NCI-H510A treated with DMSO at 0.1 percent for 48 hours (cell line): ENCODE data around the gene RSPH9.
A peak's percentile ranks its signal among the peaks of the same experiment; 100 is the strongest.
"Not testable (repeated sequence)": the region's sequence is repeated elsewhere in the genome, so short reads cannot be mapped to it uniquely, and the experiment has no call there.

Experiments
- DNase-seq: peaks from one replicate; lab custom pipeline; 2025; lab: John Stamatoyannopoulos, UW

Gene RSPH9

DNA sequence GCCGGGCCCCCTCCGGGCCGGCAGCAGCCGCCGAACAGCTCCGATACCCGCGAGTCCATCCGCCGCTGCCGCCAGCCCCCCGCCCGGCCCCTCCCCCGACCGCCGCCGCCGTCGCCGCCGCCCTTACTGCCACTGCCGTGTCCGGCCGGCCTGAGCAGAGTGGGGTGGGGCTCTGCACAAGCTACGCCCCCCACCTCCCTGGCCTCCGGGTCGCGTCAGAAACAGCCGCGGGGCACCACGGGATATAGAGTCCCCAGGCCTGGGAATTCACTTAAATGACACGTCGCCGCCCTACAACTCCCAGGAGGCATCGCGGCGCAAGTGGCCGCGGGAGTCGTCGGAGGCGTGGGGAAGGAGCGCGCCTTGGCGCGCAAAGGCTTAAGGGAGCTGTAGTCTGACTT is 15.7 kb upstream of the RSPH9 start, which contains the start of gene GTPBP2:
Gene GTPBP2 (minus strand): TSS at position 161 of the 401 bp plus-strand sequence. CDS start 102 bp downstream, at position 59.
- peak; percentile 98 for DNase-seq

DNA sequence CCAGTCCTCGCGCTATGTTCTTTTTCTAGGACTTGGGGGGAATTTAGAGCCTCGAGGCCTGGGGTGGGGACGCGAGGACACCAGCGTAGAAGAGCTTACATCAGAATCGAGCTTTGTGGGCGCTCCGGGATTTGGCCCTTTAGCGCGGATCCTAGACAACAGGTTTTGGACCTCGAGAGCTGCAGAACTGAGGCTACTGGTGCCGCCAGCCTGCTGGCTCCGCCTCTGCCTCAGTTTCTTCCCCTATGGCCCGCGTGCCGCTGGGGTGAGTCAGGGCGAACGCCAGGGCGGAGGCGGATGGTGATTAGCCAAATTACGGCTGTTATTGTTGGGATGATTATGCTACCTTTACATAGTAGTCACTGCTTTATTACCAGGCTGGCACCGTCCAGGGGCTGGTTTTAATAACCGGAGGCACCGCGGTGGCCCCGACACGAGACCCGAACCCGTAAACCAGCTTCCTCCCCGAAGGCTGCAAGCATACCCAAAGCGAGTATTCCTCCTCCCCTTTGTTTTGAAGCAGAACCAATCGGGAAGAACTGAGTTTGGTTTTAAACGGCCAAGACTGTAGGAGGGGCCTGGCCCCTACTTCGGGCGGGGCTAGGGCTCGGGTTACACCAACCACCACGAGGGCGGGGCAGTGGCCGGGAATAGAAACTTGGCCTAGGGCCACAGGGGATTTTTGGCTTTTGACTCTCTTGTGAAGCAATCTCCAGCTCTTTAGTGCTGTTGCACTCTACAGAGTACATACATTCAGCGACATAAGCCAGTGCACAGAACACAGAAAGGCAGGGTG is 15.1 kb upstream of the RSPH9 start:
- DNase-seq = peak; percentile 98

DNA sequence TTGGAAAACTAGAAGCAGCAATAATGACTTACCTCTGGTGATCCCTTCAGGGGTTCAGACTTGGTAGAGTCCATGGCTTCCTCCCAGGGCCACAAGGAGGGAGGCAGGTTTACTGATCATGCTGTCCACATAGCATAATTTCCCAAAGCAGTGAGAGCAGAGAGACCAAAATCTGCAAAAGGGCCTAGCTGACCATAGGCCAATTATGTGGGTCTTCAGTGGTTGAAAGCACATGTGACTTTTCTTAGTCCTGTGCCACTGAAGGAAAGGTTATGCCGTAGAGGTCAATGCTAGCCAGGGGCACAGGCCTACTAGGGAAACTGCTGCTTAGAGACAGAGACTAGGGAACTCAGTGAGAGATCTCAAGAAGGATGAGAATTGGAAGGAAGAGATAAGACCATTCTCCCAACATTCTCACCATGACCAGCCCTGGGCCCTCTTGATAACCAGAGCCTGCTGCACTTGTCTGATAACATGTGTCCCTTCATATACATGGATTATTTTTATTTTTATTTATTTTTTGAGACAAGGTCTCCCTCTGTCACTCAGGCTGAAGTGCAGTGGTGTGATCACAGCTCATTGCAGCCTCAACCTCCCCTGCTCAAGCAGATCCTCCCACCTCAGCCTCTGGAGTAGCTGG is 13.7 kb upstream of the RSPH9 start:
- DNase-seq = no peak

DNA sequence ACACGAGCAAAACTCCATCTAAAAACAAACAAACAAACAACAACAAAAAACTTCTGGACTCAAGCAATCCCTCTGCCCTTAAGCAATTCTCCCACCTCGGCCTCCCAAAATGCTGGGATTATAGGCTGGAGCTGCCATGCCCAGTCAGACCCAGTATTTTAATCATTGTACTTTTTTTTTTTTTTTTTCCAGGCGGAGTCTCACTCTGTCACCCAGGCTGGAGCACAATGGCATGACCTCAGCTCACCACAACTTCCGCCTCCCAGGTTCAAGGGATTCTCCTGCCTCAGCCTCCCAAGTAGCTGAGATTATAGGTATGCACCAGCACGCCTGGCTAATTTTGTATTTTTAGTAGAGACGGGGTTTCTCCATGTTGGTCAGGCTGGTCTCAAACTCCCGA is 11.8 kb upstream of the RSPH9 start:
- DNase-seq = not testable (repeated sequence)

- DNase-seq = no peak
These were observed 10.0 kb upstream of the RSPH9 start for GRCh38 chr6:43634702-43635303.

DNA sequence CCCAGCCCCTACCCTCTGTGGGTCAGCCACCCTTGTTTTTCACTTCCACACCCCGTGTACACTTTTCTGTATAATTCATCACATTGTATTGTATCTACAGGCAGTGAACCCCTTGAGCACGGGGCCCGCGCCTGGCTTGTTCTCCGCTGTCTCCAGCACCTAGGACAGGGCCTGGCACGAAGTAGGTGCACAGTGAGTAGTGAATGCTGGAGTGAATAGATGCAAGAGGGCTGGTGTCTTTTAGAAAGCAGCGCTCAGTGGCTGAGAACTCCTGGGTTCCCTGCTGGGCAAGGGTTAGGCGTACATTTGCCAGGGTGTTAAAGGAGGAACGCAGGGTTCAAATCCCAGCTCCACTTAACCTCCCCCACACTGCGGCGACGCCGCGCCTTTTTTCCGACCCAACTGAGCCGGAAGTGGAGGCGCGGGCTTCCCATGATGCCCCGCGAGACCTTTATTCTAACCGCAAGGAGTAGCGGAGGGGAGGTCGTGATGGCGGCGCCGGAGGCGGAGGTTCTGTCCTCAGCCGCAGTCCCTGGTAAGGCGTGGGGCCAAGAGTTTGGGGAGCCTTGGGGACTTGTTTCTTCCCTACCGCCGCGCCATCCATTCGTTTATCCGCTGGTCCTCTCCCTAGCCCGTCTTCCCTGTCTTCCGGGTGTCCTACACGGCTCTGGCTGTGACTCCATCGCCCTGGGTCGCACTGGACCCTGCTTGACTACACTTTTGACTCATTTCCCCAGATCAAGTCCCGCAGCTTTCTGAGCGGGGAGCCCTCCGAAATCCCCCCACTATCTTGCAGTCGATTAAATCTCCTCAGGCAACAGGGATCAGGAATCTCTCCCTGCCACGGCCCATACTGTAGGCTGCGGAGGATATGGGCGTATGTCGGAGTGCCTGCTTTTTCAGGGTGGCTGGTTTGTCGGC is 9.2 kb upstream of the RSPH9 start, which contains the start of gene MAD2L1BP:
Gene MAD2L1BP (plus strand): TSS at position 454 of the 921 bp plus-strand sequence. CDS start 36 bp downstream, at position 490.
- peak; percentile 82 for DNase-seq

DNA sequence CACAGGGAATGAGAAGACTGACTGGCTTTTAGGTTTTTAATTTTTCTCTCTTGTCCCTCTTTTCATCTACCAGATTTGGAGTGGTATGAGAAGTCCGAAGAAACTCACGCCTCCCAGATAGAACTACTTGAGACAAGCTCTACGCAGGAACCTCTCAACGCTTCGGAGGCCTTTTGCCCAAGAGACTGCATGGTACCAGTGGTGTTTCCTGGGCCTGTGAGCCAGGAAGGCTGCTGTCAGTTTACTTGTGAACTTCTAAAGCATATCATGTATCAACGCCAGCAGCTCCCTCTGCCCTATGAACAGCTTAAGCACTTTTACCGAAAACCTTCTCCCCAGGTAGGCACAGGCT is 8.6 kb upstream of the RSPH9 start:
- DNase-seq = no peak

DNA sequence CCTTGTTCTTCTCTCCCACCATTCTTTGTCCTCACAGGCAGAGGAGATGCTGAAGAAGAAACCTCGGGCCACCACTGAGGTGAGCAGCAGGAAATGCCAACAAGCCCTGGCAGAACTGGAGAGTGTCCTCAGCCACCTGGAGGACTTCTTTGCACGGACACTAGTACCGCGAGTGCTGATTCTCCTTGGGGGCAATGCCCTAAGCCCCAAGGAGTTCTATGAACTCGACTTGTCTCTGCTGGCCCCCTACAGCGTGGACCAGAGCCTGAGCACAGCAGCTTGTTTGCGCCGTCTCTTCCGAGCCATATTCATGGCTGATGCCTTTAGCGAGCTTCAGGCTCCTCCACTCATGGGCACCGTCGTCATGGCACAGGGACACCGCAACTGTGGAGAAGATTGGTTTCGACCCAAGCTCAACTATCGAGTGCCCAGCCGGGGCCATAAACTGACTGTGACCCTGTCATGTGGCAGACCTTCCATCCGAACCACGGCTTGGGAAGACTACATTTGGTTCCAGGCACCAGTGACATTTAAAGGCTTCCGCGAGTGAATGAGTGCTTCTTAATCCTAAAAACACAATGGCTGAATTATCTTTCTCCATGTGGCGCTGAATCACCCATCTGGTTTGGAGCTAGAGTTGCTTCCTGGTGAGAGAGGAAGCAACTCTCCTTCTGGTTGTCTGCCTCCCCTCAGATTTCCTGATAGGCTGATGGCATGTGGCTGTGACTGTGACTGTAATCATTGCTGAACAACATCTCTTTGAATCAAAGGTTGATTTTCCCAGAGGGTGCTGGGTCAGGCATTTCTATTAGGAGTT is 4.6 kb upstream of the RSPH9 start:
- no peak for DNase-seq

DNA sequence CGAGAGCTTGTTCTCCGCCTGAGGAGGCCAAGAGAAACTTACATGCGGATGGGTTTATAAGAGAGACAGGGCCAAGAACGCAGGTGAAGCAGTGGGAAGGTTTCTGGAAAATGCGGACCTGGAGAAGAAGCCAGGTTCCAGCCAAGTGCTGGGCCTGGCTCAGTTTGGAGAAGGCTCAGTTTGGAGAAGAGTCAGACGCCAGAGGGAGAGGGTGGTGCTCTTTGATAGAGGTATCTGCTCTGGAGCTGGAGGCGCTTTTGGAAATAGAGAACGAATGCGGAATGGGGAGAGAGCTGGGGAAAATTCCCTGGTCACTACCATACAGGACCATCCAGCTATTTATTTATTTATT is 753 bp downstream of the RSPH9 start:
- no peak for DNase-seq

DNA sequence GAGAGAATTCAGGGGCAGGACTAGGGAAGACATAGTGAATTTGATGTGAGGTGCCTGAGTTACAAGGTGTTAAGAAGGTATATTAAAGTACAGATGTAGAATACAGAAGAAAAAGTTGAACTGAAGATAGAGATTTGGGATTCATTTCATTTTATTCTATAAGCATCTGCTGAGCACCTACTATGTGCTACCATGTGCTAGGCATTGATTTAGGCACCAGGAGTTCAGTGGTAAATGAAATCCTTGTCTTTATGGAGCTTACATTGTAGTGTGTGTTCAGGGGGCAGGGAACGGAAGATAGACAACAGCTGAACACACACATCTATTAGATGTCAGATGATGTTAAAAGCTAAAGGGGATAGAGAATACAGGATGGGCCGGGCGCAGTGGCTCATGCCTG is 2.8 kb downstream of the RSPH9 start:
- no peak for DNase-seq

DNA sequence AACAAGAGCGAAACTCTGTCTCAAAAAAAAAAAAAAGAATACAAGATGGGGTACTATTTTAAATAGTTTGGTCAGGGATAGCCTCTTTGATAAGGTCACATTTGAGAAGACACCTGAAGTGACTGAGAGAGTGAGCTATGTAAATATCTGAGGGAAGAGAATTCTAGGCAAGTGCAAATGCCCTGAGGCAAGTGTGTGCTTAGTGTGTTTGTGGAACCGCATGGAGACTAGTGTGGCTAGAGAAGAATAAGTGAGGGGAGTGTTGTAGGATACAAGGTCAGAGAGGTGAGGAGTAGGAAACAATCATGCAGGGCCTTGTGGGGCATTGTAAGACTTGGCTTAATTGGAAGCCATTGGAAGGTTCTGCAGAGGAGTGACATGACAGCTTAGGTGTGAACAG is 3.4 kb downstream of the RSPH9 start:
- DNase-seq = no peak

- not testable (repeated sequence) for DNase-seq
These were observed 8.0 kb downstream of the RSPH9 start for GRCh38 chr6:43652822-43653221.

DNA sequence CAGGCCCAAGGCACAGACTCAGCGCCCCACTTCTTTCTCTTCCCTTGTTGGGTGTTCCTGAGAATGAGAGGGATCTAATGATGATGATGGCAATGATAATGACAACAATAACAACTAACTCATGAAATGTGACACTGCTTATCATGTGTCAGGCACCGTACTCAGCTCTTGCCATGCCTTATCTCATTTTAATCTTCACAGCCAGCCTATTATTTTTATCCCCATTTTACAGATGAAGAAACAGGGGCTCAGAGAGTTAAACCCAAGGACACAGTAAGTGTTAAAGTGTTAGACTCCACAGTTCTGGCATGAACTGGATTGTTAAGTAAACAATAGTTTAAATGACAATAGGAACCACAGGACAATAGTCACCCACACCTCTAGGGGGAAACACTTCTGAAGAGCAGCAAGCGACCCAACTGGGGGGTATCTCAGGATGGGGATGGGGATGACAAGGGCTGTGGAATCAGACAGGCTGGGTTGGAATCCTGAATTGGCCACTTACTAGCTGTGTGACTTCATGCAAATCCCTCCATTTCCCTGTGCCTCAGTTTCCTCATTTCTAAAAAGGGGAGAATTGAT is 12.5 kb downstream of the RSPH9 start:
- no peak for DNase-seq

DNA sequence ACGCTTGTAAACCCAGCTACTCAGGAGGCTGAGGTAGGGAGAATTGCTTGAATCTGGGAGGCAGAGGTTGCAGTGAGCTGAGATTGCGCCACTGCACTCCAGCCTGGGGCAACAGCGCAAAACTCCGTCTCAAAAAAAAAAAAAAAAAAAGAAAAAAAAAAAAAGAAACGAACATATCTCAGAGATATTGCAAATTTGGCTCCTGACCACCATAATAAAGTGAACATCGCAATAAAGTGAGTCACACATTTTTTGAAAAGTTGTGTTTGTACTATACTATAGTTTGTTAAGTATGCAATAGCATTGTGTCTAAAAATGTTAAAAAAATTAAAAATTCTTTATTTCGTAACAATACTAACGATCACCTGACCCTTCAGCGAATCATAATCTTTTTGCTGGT is 13.3 kb downstream of the RSPH9 start:
- no peak for DNase-seq

DNA sequence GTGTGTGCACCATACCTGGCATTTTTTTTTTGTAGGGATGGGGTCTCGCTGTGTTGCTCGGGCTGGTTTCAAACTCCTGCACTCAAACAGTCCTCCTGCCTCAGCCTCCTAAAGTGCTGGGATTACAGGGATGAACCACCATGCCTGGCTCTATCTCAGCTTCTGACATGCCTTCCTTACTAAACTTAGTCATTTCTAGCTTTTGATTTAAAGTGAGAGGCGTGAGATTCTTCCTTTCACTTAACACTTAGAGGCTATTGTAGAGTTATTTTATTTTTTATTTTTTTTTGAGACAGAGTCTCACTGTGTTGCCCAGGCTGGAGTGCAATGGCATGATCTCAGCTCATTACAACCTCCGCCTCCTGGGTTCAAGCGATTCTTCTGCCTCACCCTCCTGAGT is 18.1 kb downstream of the RSPH9 start:
- DNase-seq = not testable (repeated sequence)

GRCh38 chr6:43665376-43665775 is 20.5 kb downstream of the RSPH9 start:
- no peak for DNase-seq

GRCh38 chr6:43666196-43666920 is 21.5 kb downstream of the RSPH9 start:
- DNase-seq = no peak

DNA sequence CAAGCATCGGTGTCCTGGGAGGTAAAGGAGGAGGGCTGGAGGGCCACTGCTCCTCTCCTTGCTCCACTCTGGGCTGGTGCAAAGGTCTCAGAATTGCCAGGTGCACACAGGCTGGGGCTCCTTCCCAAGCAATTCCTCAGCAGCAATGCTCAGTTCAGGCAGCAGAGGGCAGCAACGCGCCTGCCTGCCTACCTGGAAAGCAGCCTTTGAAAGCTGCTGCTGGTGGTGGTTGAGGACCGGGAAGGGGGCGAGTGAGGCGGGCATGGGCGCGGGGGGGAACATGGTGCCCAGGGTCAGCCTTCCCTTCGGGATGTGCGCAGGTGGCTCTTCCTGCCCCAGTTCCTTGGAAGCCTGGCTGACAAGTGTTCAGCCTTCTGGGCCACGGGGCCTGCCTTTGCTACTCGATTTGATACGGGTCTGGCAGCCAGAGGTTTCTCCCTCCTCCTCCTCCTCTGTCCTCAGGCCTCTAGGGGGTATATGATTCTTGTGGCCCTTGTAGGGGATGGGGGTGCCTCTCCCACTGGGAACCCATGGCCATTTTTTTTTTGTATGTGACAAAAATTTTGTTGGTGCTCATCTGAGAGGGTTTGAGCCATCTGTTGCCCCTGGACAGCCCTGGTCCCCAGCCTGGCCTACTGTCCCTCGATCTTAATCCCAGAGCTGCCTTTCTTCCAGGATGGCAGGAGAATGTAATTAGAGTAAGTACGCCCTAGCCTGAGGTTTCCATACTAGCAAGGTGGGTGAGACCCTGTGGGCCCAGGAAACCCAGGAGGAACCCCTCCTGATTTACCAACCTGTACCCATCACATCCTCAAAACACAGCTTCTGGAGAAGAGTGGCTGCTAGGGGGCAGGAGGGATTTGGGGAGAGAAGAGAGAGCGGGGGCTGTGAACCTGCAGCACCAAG is 22.7 kb downstream of the RSPH9 start:
- DNase-seq = peak; percentile 79
